Measurements from ENCODE around the gene EXOC3. TPM values are rescaled to one million over a fixed set of nuclear protein-coding genes. Genes with fewer than 3 reads are reported as not detected.

Gene EXOC3
- total RNA-seq, 1 experiment from 2014 or later = 31.3 TPM

DNA sequence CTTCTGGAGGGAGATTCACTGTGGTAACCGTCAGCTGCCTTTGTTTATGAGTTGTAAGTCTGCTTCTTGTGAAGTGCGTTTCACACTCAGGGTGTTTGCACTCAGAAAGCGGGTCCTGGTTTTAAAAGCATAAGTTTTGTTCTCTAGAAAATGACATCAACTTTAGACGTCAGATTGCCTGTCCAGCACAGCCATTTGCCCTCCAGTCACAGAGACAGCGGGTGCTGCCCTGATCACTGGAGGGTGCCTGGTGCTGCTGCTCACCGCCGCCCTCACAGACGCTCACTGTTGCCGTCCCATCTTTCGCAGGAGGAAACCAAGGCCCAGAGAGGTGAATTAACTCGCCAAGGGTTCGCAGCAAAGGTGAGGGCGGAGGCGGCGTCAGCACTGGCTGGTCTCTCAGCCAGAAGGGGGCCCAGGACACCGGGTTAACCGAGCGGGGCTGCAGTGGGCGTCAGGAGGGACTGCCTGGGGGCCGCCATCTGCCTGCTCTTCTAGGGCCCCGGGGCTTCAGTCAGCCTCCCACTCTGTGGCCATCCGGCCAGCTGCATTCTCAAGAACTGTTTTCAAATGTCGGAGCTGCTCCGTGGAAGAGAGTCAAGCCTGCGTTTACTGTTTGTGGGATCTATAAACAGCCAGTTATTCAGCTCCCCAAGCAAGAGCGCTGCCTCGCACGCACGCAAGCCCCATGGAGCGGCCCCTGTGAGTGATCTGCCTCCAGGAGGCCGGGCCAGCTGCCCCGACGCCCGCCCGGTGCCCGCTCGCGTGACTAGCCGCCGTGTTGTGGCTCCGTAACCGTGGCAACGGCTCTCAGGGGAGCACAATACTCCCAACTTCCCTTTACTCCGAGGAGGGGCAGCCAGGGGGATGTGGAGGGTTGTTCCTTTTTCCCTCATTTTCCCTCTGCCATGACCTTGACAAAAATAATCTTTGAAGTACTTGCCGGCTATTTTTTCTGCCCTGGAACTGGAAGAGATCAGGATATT, 43.4 kb upstream of the EXOC3 start:
- intact Hi-C loops (cut with micrococcal nuclease) = no loop called here
- no peak overlapping the region for H3K9ac ChIP-seq (ENCODE audit: low read length)
- POLR2A ChIA-PET (ENCODE audit: unreplicated experiment) = no interaction called here

DNA sequence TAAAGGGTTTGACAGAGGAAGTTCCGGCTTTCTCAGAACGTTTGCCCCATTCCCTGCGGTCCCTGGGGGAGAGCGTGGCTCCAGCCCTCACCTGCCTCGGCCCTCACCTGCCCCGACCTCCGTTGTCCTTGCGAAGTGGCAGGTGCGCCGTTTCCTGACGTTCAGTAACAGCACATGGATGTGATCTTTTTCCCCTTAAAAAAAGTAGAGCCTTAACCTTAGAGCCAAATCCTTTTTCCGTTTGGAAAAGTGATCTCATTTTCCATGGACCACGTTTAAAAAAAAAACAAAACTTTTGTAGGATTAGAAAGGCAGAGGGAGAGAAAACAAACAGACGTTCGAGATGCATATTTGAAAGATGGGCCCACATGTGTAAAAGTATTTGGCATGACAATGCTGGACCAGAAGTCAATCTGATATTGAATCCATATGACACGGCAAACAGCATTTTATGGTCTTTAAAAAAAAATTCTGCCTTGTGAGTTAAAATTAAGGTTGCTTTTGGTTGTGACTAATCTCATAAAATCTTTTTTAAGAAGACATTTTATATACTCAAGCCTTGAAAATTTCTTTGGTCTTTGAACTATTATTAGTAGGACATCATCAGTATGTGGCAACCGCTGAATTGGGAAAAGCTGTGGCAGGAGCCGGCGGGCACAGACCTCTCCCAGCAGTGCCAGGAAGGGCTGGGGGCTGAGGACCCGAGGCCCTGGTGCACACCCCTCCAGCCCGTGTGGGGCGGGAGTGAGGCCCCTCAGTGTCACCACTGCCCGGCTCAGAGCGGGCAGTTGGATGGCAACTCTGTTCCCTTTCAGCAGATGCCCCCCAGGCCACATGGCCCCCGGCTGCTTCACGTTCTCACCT, 42.5 kb upstream of the EXOC3 start:
- Histone ChIP-seq H3K4me3 (ENCODE audit: low read length) (no peak overlapping the region), H3K9me2 (replicated peaks; ENCODE audit: low read length) (no peaks in the 10 kb centered on the region), H2AFZ (ENCODE audit: low read length) (no peak overlapping the region), H3K9me3 (ENCODE audit: low read length) (no peaks in the 10 kb centered on the region), H4K20me1 (ENCODE audit: low read length) (no peaks in the 10 kb centered on the region), H3K27me3 (ENCODE audit: low read length) (no peaks in the 10 kb centered on the region), H3K9ac (ENCODE audit: low read length) (no peak overlapping the region), H3K36me3 (ENCODE audit: low read depth, low read length) (no peaks in the 10 kb centered on the region), H3K4me1 (ENCODE audit: insufficient read depth, low read length) (peaks cover 14% of the 10 kb centered on the region), H3K4me2 (ENCODE audit: low read length) (peak overlapping the region; percentile 0; the same call in 1 of the 2 replicates), H3K79me2 (ENCODE audit: low read length) (no peaks in the 10 kb centered on the region), H3K27ac (ENCODE audit: low read length) (no peak overlapping the region), H3F3A (ENCODE audit: low read length, unreplicated experiment) (no peaks in the 10 kb centered on the region)
- intact Hi-C loops (cut with micrococcal nuclease) = no loop called here
- TF ChIP-seq EZH2 (IDR thresholded peaks at IDR 0.05; ENCODE audit: low read length, unreplicated experiment) (no peak), EZH2phosphoT487 (IDR thresholded peaks at IDR 0.05; ENCODE audit: borderline replicate concordance, low read length) (no peak)
- TF ChIP-seq, protein P1, sequence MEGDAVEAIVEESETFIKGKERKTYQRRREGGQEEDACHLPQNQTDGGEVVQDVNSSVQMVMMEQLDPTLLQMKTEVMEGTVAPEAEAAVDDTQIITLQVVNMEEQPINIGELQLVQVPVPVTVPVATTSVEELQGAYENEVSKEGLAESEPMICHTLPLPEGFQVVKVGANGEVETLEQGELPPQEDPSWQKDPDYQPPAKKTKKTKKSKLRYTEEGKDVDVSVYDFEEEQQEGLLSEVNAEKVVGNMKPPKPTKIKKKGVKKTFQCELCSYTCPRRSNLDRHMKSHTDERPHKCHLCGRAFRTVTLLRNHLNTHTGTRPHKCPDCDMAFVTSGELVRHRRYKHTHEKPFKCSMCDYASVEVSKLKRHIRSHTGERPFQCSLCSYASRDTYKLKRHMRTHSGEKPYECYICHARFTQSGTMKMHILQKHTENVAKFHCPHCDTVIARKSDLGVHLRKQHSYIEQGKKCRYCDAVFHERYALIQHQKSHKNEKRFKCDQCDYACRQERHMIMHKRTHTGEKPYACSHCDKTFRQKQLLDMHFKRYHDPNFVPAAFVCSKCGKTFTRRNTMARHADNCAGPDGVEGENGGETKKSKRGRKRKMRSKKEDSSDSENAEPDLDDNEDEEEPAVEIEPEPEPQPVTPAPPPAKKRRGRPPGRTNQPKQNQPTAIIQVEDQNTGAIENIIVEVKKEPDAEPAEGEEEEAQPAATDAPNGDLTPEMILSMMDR (conservative IDR thresholded peaks at IDR 0.05; ENCODE audit: low read depth, low read length) = no peak
- DNase-seq (peak; percentile 55), ATAC-seq (peak; percentile 69)
- POLR2A ChIA-PET (ENCODE audit: unreplicated experiment) = interaction anchor here (0.5 kb wide), 1 partner anchor 21 kb away, joined by 3 read pairs; no protein-coding TSS in a partner anchor
- CTCF ChIA-PET = interaction anchor here (0.7 kb wide), 1 partner anchor 63 kb away, joined by 4 read pairs; no protein-coding TSS in a partner anchor
- no TSS peak for BruUV-seq (replicated peaks)

More for the DNA sequence above, 43.4 kb upstream of the EXOC3 start:
- DNase-seq = no peak
- Histone ChIP-seq H3K4me3 (ENCODE audit: low read length) (no peak overlapping the region), H3F3A (ENCODE audit: low read length, unreplicated experiment) (no peaks in the 10 kb centered on the region), H3K4me1 (ENCODE audit: insufficient read depth, low read length) (peaks cover 20% of the 10 kb centered on the region), H3K4me2 (ENCODE audit: low read length) (no peak overlapping the region), H4K20me1 (ENCODE audit: low read length) (no peaks in the 10 kb centered on the region), H3K36me3 (ENCODE audit: low read depth, low read length) (no peaks in the 10 kb centered on the region), H2AFZ (ENCODE audit: low read length) (no peak overlapping the region), H3K27me3 (ENCODE audit: low read length) (no peaks in the 10 kb centered on the region), H3K9me2 (replicated peaks; ENCODE audit: low read length) (no peaks in the 10 kb centered on the region), H3K9me3 (ENCODE audit: low read length) (no peaks in the 10 kb centered on the region), H3K27ac (ENCODE audit: low read length) (no peak overlapping the region), H3K79me2 (ENCODE audit: low read length) (no peaks in the 10 kb centered on the region)
- CTCF ChIA-PET = no interaction called here
- ATAC-seq = no peak
- TF ChIP-seq EZH2phosphoT487 (IDR thresholded peaks at IDR 0.05; ENCODE audit: borderline replicate concordance, low read length) (no peak), EZH2 (IDR thresholded peaks at IDR 0.05; ENCODE audit: low read length, unreplicated experiment) (no peak)
- TF ChIP-seq, protein P1 (conservative IDR thresholded peaks at IDR 0.05; ENCODE audit: low read depth, low read length) = no peak
- BruUV-seq (replicated peaks) = no TSS peak
